Stimulated activated CD4-positive, alpha-beta T cell treated with anti-CD3 and anti-CD28 coated beads, TNF-alpha, amount 100 ng/mL, for 48 hours (primary cell): Measurements from ENCODE around the gene TRAF2.
"Not testable (repeated sequence)": the region's sequence is repeated elsewhere in the genome, so short reads cannot be mapped to it uniquely, and the experiment has no call there.

Source experiments
- DNase-seq, 3 donors: peaks; one replicate each; pipeline ENCODE4 v3.0.0-alpha.2; 2020; ENCODE audit warnings: low read depth in 3 of 3

TRAF2 gene

GRCh38 chr9:136857581-136858412, 28.5 kb upstream of the TRAF2 start:
- no peak for DNase-seq

DNA sequence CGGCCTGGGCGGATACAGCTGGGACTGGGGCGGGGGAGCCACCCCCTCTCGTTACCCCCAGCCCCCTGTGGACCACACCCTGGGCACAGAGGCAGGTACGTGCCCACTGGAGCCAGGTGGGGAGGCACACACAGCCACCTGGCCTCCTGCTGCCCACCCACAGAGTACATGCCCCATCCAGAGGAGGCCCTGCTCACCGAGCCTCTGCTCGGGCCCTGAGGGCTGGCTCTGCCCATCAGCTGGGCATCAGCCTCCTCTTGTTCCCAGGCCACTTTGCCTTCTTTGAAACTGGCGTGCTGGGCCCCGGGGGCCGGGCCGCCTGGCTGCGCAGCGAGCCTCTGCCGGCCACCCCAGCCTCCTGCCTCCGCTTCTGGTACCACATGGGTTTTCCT, 27.9 kb upstream of the TRAF2 start:
- no peak for DNase-seq

GRCh38 chr9:136858844-136859757, 27.2 kb upstream of the TRAF2 start:
- DNase-seq: no peak

GRCh38 chr9:136860529-136860928, 25.8 kb upstream of the TRAF2 start:
- DNase-seq: no peak

DNA sequence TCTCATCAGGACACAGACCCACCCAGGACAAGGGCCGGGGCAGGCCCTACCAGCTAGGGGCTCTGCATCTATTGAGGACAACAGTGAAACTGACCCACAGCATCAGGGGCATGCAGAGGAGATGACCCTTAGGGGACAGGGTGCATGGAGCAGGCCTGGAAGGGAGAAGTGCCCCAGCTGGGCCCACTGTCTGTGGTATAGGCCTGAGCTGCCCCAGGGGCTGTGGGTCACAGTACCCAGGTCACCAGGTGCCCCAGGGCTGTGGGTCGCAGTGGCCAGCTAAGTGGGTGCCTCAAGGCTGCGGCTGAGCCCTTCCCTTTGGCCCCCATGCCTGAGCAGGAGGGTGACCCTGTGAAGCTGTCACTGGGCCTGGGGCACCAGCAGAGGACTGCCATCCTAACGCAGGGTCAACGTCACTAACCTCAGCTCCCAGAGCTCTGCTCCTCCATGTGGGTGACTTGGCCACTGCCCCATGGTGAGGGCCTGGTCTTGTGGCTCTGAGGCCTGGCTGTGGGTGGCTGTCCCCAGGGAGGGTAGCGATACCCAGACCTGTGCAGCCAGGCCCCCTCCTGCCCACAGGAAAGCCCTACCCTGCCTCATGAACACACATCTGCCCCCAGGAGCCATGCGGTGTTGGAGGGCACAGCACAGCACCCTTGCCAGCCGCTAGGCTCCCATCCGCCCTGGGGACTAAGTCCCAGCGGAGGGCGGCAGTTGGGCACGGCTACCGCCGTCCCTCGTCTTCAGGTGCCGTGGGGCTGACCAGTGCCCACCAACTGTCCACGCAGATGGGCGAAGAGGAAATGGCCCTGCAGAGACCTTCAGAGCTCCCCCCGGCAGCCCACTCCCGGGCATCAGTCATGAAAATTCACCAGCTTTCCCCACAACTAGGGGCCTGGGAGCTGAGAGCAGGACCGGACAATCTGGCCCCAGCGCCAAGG, 25.1 kb upstream of the TRAF2 start:
- no peak for DNase-seq

DNA sequence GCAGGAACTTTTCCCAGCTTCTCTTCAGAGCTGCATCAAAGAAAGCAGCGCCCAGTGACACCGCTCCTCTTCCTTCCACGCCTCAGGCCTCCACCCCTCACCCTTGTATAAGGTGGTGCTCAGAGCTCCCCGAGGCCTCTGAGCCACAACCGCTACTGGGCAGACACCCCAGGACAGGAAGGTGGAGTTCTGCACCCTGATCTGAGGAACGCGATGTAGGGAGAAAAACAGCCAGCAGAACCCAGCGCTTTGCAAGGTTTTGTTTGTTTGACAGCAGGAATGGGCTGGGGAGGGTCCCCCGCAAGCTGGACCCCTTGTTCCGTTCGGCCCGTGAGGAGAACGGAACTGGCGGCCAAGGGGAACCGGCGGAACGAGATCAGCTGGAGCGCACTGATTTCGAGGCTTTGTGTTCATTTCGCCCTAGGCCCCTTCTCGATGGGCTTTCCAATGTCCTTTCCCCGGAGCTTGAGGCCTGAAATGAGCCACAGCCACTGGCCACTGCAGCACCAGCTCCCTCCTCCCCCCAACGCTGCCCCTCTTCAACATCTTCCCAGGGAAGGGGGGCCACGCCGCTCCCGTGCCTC, 24.4 kb upstream of the TRAF2 start:
- no peak for DNase-seq

DNA sequence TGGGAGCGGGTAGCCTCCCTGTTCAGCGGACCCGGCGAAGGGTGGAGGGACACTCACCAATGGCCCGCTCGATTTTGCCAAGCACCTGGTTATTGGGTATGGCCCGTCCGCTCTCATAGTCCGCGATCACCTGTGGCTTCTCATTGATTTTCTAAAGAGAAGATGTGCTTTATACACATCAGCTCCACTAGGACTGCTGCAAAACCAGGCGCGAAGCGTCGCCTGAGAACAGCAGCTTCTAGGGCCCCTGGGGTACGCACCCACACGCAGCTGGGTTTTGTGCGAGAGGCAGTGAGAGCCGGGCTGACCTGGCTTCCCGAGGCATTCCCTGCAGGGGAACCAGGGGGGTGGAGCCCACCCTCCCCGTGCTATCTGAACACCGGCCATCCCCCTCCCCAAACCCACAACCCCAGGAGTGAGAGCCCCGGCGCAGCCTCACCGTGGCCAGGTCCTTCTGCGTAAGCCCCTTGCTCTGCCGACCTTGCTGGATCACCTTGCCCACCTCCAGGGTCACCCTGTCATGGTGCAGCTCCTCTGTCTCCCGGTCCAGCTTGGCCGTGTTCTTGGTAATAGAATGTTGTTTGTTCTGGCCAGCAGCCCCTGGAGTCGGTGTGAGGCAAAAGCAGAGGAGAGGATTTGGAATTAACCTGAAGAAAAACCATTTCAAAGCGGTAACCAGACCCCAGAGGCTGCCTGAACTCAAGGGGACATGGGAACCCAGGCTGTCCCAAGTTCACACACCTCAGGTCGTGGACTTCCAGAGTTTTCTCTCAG, 23.3 kb upstream of the TRAF2 start:
- no peak for DNase-seq

DNA sequence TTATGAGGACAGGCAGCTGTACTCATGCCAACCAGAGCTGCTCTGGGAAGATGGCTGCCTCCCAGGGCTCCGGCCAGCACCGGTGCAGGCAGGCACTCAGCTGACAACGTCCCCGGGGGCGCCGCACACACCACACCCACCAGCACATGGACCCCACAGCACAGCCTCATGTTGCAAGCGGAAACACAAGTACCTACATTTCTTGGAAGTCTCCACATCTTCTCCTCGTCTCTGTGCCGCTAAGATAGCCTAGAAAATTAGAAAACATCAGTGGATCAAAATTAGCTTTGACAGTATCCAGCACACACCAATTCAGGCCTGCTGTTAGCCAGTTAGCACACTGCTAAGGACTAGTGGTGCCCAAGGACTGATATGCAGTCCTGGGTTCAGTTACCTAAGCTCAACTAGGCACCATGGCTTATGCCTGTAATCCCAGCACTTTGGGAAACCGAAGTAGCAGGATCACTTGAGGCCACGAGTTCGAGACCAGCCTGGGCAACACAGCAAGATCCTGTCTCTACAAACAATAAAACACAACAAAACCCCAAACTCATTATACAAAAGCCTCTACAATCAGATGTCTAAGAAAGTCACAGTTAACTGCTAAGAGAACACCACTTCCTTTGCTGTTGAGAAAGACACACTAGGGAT, 22.6 kb upstream of the TRAF2 start:
- DNase-seq: no peak

DNA sequence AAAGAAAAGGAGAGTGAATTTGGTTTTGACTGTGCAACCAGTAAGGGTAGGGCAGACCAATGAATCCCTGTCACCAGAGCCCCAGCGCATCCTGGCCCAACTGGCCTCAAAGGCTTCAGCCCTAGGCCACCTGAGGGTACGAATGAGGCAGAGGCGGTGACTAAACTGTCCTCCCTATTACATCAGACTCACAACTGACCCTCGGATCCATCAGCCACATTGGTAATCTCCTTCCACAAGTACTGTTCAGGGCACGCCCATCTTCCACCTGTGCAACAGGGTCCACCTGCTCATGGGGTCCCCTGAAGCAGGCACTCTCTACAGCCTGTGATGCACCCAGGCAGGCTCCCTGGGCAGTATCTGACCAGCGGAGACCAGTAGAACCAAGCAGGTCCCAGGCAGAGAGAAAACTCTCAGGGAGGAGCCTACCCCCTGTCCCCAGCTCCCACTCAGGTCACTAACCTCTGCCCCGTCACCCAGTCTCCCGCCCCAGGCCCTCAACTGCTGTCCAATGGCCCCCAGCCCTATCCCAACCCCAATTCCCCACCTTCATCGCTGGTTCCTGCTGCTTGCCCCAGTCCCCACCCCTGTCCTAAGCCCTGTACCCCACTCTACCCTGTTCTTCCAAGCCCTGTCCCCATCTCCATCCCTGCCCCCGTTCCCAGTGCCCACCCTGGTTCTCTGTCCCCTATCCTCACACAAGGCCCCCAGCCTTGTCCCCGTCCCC, 21.1 kb upstream of the TRAF2 start:
- no peak for DNase-seq

DNA sequence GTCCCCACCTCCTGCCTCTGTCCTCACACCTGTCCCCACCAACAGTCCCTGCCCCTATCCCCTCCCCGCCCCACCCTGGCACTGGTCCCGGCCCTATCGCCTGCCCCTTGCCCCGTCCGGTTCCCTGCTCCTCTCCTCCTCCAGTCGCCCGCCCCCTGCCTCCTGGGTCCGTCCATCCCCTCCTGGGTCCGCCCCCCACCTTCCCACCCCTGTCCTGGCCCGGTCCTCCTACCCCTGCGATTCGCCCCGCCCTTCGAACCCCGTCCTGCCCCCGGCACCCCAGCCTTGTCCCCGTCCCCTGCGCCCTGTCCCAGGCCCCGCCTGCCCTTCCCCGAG, 20.6 kb upstream of the TRAF2 start:
- DNase-seq: no peak

GRCh38 chr9:136866898-136867421, 19.4 kb upstream of the TRAF2 start:
- DNase-seq: not testable (repeated sequence)

- DNase-seq: no peak
Observed at GRCh38 chr9:136867480-136867879, 18.8 kb upstream of the TRAF2 start.

GRCh38 chr9:136867917-136868316, 18.4 kb upstream of the TRAF2 start:
- no peak for DNase-seq

GRCh38 chr9:136868644-136869043, 17.7 kb upstream of the TRAF2 start:
- no peak for DNase-seq

GRCh38 chr9:136869611-136870010, 16.7 kb upstream of the TRAF2 start:
- DNase-seq: not testable (repeated sequence)

DNA sequence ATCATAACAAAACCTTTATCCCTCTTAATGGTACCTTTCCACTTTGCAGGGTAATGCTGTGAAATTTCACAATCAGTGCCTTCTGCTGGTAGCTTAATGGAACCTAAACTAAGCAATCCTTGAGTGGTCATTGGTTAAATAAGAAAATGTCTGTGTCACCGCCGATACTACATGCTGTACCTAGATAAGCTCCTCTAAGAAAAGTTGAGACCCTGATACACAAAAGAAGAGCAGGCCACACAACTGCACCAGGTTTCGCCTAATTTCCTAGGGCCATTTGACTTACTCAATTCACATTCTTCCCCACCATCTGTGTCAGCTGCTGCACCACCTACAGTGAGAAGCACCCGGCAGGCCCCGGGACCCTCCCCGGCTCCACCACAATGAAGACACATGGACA, 11.2 kb upstream of the TRAF2 start:
- DNase-seq: no peak

GRCh38 chr9:136876476-136876875, 9.8 kb upstream of the TRAF2 start:
- DNase-seq: no peak

- no peak for DNase-seq
Observed at GRCh38 chr9:136880651-136881050, 5.7 kb upstream of the TRAF2 start.

DNA sequence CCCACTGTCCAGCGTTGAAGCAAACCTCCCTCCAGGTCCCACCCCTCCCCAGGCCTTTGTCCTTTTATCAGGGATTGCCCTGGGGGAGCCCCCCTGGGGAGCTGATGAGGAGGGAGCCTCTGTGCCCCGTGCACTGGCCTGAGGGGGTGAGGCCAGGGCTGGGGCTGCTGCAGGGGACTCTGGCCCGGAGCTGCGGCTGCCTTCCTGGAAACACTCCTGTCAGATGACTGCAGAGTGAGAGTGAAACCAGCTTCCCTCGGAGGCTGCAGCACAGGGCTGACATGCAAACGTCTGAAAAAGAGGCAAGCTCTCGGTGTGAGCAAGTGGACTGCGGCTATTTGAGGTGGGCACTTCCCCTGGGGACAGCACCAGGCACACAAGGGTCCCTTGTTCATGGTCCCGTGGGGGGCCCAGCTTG, 4.6 kb upstream of the TRAF2 start:
- peak; percentile 34 to 48 (median 47) for DNase-seq
